SU-DHL-6 (cell line): ENCODE data around the gene CLEC9A.

ENCODE experiments used
- H2AFZ ChIP-seq: fragments of 200-600 bp; sonication (generic); 2 replicates; pipeline ENCODE4 v1.6.1; 2014; ENCODE audit warnings: low read depth, mild to moderate bottlenecking, moderate library complexity, mixed read lengths, antibody characterized with exemption, low read length; ENCODE audit not compliant: severe bottlenecking
- H3F3A ChIP-seq: fragments of 200-600 bp; shearing (Covaris generic); 2 replicates; pipeline ENCODE4 v1.6.0; 2016; ENCODE audit warnings: antibody characterized with exemption, mild to moderate bottlenecking; ENCODE audit not compliant: insufficient read depth
- H3K27ac ChIP-seq: fragments of 200-600 bp; sonication (generic); 2 replicates; pipeline ENCODE4 v1.5.1; 2016; ENCODE audit warnings: low read depth, mild to moderate bottlenecking, low read length, moderate library complexity, mixed read lengths
- H3K27me3 ChIP-seq: fragments of 200-600 bp; sonication (generic), shearing (Covaris generic); 2 replicates; pipeline ENCODE4 v1.6.0; 2014; ENCODE audit warnings: mild to moderate bottlenecking, low read length
- H3K36me3 ChIP-seq: fragments of 200-600 bp; sonication (generic); 2 replicates; pipeline ENCODE4 v1.6.1; 2014; ENCODE audit warnings: mild to moderate bottlenecking, low read length, mixed read lengths
- H3K4me2 ChIP-seq: fragments of 300-600, 200-600 bp; shearing (Covaris generic), sonication (generic); 2 replicates; pipeline ENCODE4 v1.6.0; 2014; ENCODE audit warnings: low read length, low read depth, mild to moderate bottlenecking; ENCODE audit not compliant: poor library complexity, severe bottlenecking
- H3K4me3 ChIP-seq: fragments of 200-600 bp; sonication (generic); 2 replicates; pipeline ENCODE4 v1.5.1; 2014; ENCODE audit warnings: antibody characterized with exemption, low read length, mild to moderate bottlenecking, mixed read lengths; ENCODE audit not compliant: insufficient read depth, poor library complexity, severe bottlenecking
- H3K79me2 ChIP-seq: fragments of 200-600 bp; sonication (generic); 2 replicates; pipeline ENCODE4 v1.6.1; 2014; ENCODE audit warnings: mild to moderate bottlenecking, low read length, moderate library complexity; ENCODE audit not compliant: insufficient read depth
- H3K9ac ChIP-seq: fragments of 200-600 bp; sonication (generic); 2 replicates; pipeline ENCODE4 v1.7.0; 2014; ENCODE audit warnings: mild to moderate bottlenecking, low read length
- H3K9me2 ChIP-seq: fragments of 200-600 bp; sonication (generic); replicated peaks from 2 replicates; pipeline ENCODE4 v1.6.1; 2014; ENCODE audit warnings: low read length; ENCODE audit not compliant: insufficient read depth
- H3K9me3 ChIP-seq: fragments of 200-600 bp; sonication (generic); 2 replicates; pipeline ENCODE4 v1.6.1; 2014; ENCODE audit warnings: low read length, mixed read lengths; ENCODE audit not compliant: insufficient read depth
- H4K20me1 ChIP-seq: fragments of 200-600 bp; sonication (generic); 2 replicates; pipeline ENCODE4 v1.6.1; 2014; ENCODE audit warnings: low read depth, mild to moderate bottlenecking, antibody characterized with exemption, low read length, moderate library complexity, mixed read lengths
- CTCF ChIP-seq: fragments of 200-600 bp; sonication (generic); IDR thresholded peaks from one replicate; pipeline ENCODE4 v1.5.1; 2017; ENCODE audit warnings: antibody characterized with exemption, mild to moderate bottlenecking, low read length, moderate library complexity; ENCODE audit not compliant: insufficient read depth, poor library complexity, severe bottlenecking
- EZH2phosphoT487 ChIP-seq: fragments of 200-600 bp; sonication (generic), shearing (Covaris generic); conservative IDR thresholded peaks from 2 replicates; pipeline ENCODE4 v1.6.1; 2018; ENCODE audit warnings: mild to moderate bottlenecking, antibody characterized with exemption, low read length, moderate library complexity, mixed read lengths

CLEC9A gene

GRCh38 chr12:10068644-10069043 is 38.2 kb downstream of the CLEC9A start:
- Histone ChIP-seq H3K79me2 (no peaks in the 10 kb centered on the region), H3K27ac (no peak overlapping the region), H3K9ac (no peak overlapping the region), H3K9me3 (no peaks in the 10 kb centered on the region), H3K27me3 (no peaks in the 10 kb centered on the region), H3K9me2 (no peaks in the 10 kb centered on the region), H2AFZ (no peak overlapping the region), H3F3A (no peaks in the 10 kb centered on the region), H3K4me3 (no peak overlapping the region), H3K36me3 (no peaks in the 10 kb centered on the region), H4K20me1 (no peaks in the 10 kb centered on the region), H3K4me2 (no peak overlapping the region)
- TF ChIP-seq EZH2phosphoT487 (no peak), CTCF (no peak)

- Histone ChIP-seq H3K9me3 (no peaks in the 10 kb centered on the region), H4K20me1 (no peaks in the 10 kb centered on the region), H3K27ac (no peak overlapping the region), H3K9me2 (no peaks in the 10 kb centered on the region), H3K27me3 (no peaks in the 10 kb centered on the region), H3K4me3 (no peak overlapping the region), H3K36me3 (no peaks in the 10 kb centered on the region), H3K4me2 (no peak overlapping the region), H3F3A (no peaks in the 10 kb centered on the region), H2AFZ (no peak overlapping the region), H3K9ac (no peak overlapping the region), H3K79me2 (no peaks in the 10 kb centered on the region)
- no peak for TF ChIP-seq CTCF
Measured at GRCh38 chr12:10069099-10069498, 38.6 kb downstream of the CLEC9A start.

- H3K9me2 ChIP-seq, result no peaks in the 10 kb centered on the region
- H2AFZ ChIP-seq, result no peak overlapping the region
- no peak overlapping the region for H3K4me3 ChIP-seq
- H3K27ac ChIP-seq, result no peak overlapping the region
- no peaks in the 10 kb centered on the region for H3K79me2 ChIP-seq
- no peak overlapping the region for H3K9ac ChIP-seq
- H4K20me1 ChIP-seq, result no peaks in the 10 kb centered on the region
- no peaks in the 10 kb centered on the region for H3K9me3 ChIP-seq
- no peaks in the 10 kb centered on the region for H3F3A ChIP-seq
- TF ChIP-seq CTCF (no peak), EZH2phosphoT487 (no peak)
- no peaks in the 10 kb centered on the region for H3K27me3 ChIP-seq
- H3K4me2 ChIP-seq, result no peak overlapping the region
- H3K36me3 ChIP-seq, result no peaks in the 10 kb centered on the region
Measured at GRCh38 chr12:10069976-10070375, 39.5 kb downstream of the CLEC9A start.

DNA sequence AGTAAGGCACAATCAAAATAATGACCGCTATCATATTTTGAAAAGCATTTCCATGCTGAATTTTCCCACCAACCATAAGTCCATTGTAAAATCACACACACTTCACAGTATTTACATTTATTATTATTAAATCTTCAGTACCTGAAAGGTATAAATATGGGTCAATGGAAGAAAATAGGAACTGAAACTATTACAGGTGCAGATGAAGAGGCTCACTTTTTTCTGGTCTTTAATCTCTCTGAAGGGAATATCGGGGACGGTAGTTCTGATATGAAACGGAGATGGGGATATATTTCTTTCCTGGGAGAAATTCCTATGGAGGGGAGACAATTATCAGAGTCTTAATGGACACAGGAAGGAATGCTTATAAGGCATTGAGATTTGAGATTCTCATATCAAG is 39.9 kb downstream of the CLEC9A start:
- H3K4me2 ChIP-seq, result no peak overlapping the region
- no peaks in the 10 kb centered on the region for H3K27me3 ChIP-seq
- H3K79me2 ChIP-seq, result no peaks in the 10 kb centered on the region
- no peaks in the 10 kb centered on the region for H4K20me1 ChIP-seq
- no peaks in the 10 kb centered on the region for H3F3A ChIP-seq
- H2AFZ ChIP-seq, result no peak overlapping the region
- no peak overlapping the region for H3K27ac ChIP-seq
- no peak for TF ChIP-seq CTCF
- no peak for TF ChIP-seq EZH2phosphoT487
- no peaks in the 10 kb centered on the region for H3K9me2 ChIP-seq
- H3K9me3 ChIP-seq, result no peaks in the 10 kb centered on the region
- no peak overlapping the region for H3K4me3 ChIP-seq
- no peak overlapping the region for H3K9ac ChIP-seq
- no peaks in the 10 kb centered on the region for H3K36me3 ChIP-seq
